WTC11 (cell line): ENCODE results near the gene AMMECR1.
"Not testable (repeated sequence)": the region's sequence is repeated elsewhere in the genome, so short reads cannot be mapped to it uniquely, and the experiment has no call there.

ENCODE experiments used
- CTCF ChIP-seq: fragments of 200-600 bp; IDR thresholded peaks from 2 replicates; pipeline ENCODE4 v1.8.0; 2022; ENCODE audit warnings: antibody characterized with exemption
- ETV6 ChIP-seq: sonication (generic); formaldehyde crosslinking; IDR thresholded peaks from 2 replicates; pipeline ENCODE4 v1.8.1; 2022; ENCODE audit warnings: mild to moderate bottlenecking, missing genetic modification reagents
- HMGA2 ChIP-seq: fragments of 250-450 bp; sonication (Bioruptor Pico); IDR thresholded peaks from 2 replicates; pipeline ENCODE4 v1.4.0; 2021; ENCODE audit warnings: mild to moderate bottlenecking, moderate library complexity
- MAX ChIP-seq: sonication (generic); formaldehyde crosslinking; IDR thresholded peaks from 2 replicates; pipeline ENCODE4 v1.8.0; 2022; ENCODE audit warnings: mild to moderate bottlenecking, missing genetic modification reagents
- NR2C2 ChIP-seq: sonication (generic); formaldehyde crosslinking; IDR thresholded peaks from 2 replicates; pipeline ENCODE4 v1.8.0; 2022; ENCODE audit warnings: mild to moderate bottlenecking, missing genetic modification reagents
- NR3C1 ChIP-seq: sonication (generic); formaldehyde crosslinking; conservative IDR thresholded peaks from 2 replicates; pipeline ENCODE4 v1.8.1; 2023; ENCODE audit warnings: low read depth, mild to moderate bottlenecking, missing genetic modification reagents
- SOX15 ChIP-seq: fragments of 250-450 bp; sonication (Bioruptor Pico); IDR thresholded peaks from 2 replicates; pipeline ENCODE4 v1.9.0; 2021; ENCODE audit warnings: mild to moderate bottlenecking
- SP1 ChIP-seq: sonication (generic); formaldehyde crosslinking; conservative IDR thresholded peaks from 2 replicates; pipeline ENCODE4 v1.8.1; 2022; ENCODE audit warnings: missing genetic modification reagents
- USF2 ChIP-seq: sonication (generic); formaldehyde crosslinking; IDR thresholded peaks from 2 replicates; pipeline ENCODE4 v1.8.1; 2023; ENCODE audit warnings: mild to moderate bottlenecking, missing genetic modification reagents, moderate library complexity
- ZMAT4 ChIP-seq: fragments of 250-450 bp; sonication (Bioruptor Pico); IDR thresholded peaks from 2 replicates; pipeline ENCODE4 v1.9.0; 2021; ENCODE audit warnings: mild to moderate bottlenecking
- ZNF317 ChIP-seq: sonication (generic); formaldehyde crosslinking; IDR thresholded peaks from 2 replicates; pipeline ENCODE4 v1.8.1; 2023; ENCODE audit warnings: low read depth, mild to moderate bottlenecking, moderate library complexity, missing genetic modification reagents, borderline replicate concordance
- ZNF512 ChIP-seq: sonication (generic); formaldehyde crosslinking; IDR thresholded peaks from 2 replicates; pipeline ENCODE4 v1.8.1; 2022; ENCODE audit warnings: missing genetic modification reagents, borderline replicate concordance

GRCh38 chrX:110328613-110329012 lies 10.7 kb upstream of the AMMECR1 start:
- TF ChIP-seq SOX15; NR2C2 (CRISPR knock-in tag); SP1 (CRISPR knock-in tag); CTCF; ZMAT4 (CRISPR knock-in tag); ETV6 (CRISPR knock-in tag); ZNF512 (CRISPR knock-in tag); ZNF317 (CRISPR knock-in tag); MAX (CRISPR knock-in tag); HMGA2 (CRISPR knock-in tag); NR3C1 (CRISPR knock-in tag); USF2: not testable (repeated sequence)
